Activated effector memory CD4-positive, alpha-beta T cell treated with anti-CD3 and anti-CD28 coated beads, Interleukin-2, amount 50 U/mL, for 16 hours (primary cell): ENCODE measurements around the gene SALL2.

ENCODE experiments used
- DNase-seq: peaks from one replicate; pipeline ENCODE4 v3.0.0-alpha.2; 2020

SALL2 gene

DNA sequence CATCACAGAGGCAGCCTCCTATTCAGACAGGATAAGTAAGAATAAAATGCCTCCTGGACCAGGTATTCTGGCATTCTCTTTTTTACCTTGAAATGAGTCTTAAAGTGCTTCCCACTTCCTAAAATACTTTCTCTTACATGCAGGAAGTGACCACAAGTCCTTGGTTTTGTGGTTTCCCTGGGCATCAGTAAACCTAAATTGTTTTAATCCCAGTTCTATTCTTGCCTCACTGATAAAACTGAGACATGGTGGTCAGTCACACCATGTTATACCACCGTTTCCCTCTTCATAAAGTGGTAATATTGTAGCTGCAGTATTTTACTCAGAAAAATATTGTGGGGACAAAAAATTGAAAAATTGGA is 1.2 kb upstream of the SALL2 start:
- no peak for DNase-seq

DNA sequence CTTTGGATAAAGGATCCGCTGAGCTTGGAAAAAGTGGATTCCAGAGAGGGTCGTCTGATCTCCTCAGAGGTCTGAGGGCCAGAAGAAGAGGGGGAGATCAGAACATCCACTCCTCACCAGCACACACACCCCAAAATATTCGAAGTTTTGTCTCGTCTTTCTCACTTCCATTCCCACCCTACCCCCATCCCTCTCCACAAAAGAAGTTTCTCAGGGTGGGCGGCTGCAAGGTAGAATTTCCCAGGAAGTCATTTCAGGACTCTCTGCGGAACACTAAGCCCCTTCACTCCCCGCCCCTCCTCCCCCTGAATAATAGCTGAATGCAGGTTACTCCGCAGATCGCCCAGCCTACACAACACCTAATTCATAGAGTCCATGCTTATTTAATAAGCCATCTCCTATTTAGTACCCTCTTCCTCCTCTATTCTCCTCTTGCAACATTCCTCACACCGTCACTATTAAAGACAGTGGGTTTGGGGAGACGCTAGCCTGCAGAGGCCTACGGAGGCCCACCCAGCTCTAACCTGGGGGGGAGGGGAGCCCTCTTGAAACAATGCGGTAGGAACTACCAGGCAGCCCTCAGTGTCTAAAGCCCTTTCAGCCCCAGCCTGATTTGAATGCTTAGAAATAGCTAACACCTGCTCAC is 649 bp upstream of the SALL2 start:
- no peak for DNase-seq

DNA sequence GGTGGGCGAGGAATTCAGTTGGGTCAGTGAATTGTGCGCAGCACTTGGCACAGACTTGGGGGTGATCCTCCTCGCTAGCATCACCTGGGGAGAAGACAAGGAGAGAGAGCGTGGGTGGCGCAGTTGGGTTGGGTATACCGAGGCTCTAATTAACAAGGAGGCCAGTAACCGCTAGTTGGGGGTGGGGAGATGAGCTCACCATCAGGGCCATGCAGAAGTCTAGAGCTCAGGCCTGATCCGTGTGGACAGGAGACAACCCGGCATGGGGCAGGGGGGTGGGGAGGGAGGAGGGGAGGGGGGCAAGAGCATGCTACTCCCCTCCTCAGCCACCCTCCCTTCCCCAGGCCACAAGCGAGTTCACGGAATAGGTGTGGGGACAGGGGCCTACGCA is 580 bp downstream of the SALL2 start:
- no peak for DNase-seq

DNA sequence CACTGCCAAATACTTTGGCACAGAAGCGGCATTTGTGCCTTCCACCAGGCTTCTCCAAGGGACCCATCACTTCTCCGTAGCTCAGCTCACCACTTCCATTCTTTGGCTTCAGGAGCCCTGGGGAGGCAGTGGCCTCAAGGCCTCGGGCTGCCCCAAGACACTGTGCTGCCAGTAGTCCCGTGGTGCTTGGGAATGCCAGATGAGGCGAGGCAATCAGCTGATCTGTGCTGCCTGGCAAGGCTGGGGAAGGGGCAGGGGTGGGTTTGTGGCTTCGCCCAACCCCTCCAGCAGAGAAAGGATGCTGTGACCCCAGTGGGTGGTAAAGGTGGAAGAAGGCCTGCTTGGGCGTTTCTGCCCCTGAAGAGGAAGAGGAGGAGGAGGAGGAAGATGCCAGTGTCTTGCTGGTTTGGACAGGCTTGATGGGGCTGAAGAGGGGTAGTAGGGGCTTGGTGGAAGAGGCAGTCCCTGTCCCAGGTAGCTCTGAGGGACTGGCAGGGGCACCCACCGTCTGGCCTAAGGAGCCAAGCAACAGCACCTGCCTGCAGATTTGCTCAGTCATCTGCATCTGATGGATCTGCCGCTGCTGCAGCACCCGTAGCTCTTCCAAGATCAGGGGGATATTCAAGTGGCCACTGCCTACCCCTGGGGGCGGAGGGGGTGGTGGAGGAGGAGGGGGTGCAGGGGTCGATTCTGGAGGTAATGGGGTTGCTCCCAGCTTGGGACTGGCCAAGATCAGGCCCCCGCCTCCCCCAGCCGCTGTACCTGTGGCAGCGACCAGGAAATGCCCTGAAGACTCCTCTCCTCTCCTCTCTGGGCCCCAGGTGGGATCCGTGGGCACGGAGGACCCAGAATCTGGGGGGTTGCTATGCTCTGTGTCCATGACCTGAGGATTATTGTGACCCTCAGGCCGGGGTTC is 1.3 kb downstream of the SALL2 start:
- DNase-seq, result no peak

DNA sequence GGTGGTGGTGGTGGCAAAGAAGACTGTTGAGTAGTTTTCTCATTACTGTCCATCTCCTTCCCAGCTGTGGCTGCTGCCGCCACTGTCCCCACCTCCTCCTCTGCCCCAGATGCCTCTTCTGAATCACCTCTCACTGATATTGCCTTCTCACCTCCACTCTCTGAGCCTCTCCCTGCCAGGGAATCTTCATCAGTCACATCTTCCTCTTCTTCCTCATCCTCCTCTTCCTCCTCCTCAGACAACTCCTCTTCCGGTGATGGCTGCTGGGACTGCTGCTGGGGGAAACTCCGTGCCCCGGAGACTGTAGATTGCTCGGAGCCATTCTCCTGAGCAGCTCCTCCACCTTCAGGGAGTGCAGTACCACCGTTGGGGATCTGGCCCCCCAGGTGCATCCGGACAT is 2.9 kb downstream of the SALL2 start:
- no peak for DNase-seq

DNA sequence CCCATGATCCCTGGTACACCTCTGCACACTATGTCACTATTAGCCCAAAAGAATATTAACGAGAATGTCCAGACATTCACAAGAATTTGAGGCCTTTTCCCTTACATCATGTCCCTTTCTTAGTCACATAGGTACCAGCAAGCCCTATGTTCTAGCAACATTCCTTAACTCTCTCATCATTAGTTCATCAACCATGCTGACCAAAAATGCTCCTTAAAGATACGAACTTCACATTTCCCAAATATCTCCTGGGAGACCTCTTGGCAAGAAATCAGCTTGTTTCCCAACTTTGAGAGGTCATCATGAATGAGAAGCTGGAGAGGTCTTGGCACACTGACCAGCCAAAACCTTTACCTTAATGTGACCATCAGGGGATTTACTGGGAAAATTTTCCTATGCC is 4.6 kb downstream of the SALL2 start:
- no peak for DNase-seq

DNA sequence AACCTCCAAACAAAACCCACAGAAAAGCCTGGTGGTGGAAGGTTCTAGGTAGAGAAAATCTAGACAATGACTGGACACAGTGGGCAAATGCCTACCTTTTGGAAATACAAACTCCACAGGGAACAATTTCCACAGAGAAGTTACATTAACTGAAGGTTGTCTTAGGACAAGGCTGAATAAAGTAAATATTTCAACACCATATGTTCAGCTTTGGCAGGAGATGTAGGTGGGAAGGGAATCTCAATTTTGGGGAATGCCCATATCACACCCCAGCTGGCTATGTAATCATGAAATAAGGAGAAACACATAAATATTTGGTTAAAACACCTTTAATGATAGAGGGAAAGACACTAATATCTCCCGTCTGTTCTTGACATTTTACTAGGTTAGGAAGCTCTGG is 5.4 kb downstream of the SALL2 start:
- DNase-seq, result no peak

DNA sequence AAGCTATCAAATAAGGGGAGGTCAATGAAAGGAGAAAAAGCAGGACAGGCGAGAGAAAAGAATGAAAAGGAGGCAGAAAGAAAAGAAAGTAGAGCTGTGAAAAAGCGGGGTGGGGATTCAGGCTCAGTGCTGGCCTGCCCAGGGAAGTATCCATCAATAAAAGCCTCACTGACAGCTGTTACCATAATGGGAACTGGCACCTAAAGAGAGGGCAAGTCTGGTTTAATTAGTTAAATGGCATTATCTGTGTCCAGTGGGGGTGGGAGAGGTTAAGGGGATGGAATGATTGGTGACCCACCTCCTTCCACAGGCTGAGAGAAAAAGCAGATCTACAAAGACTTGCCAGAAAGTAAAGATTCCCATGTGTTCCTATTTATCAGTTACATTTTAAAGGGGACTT is 7.4 kb downstream of the SALL2 start:
- DNase-seq, result no peak

DNA sequence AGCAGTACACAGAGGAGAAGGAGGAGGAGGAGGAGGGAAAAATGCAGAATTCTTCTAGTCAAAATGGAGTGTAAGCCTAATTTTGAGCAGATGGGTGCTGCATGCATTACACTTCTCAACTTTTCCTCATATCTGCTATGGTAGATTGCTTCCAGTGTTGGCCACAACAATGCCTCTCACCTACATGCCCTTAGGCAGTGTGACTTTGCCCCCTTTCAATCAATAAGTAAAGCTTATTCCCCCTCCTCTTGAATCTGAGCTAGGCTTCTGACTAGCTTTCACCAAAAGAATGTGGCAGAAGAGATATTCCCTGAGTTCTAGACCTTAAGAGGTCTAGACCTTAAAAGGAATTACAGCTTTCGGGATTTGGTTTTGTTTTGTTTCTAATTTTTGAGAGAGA is 11.8 kb downstream of the SALL2 start:
- DNase-seq, result no peak

DNA sequence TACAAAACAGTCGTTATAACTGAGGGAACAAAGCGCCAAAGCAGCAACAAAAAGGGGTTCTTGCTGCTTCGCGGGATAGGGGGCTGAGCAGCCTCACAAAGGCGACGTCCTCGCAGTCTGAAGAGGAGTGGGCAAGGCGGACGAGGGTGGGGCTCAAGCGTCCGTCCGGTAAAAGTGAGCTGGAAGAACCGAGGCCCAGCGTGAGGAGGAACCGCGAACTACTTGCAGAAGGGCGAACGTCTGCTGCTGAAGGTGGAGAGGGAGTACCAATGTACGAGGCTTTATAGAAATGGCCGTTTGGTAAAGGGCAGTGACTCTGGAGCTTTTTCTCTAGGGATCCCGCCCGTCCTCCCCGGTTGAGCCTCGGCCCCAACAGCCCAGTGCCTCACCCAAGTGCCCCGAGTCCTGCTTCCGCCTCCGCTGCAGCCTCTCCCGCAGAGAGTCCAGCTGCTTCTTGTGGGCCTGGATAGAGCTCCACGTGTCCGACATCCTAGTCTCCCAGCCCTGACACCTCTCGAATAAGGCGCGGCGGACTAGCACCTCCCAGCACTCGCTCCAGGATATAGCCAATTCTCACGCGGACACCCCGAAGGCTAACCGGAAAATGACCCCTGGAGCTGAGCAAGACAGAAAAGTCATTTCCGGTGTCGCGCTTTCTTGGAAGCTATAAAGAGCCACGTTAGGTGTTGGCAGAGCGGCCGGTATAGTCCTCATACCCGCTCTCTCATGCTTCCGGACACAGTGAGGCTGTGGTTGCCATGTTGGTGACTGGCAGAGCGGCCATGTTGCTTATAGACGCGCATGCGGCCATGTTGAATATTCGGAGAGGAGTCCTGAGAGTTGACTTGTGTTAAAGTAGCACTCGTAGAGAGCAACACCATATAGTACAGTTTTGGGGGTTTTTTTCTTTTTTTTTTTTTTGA is 15.2 kb downstream of the SALL2 start, which contains the start of gene METTL3:
METTL3 (minus strand) TSS at position 606 of the 923 bp plus-strand sequence; CDS start at position 489, 117 bp downstream.
- peak; percentile 97 for DNase-seq

DNA sequence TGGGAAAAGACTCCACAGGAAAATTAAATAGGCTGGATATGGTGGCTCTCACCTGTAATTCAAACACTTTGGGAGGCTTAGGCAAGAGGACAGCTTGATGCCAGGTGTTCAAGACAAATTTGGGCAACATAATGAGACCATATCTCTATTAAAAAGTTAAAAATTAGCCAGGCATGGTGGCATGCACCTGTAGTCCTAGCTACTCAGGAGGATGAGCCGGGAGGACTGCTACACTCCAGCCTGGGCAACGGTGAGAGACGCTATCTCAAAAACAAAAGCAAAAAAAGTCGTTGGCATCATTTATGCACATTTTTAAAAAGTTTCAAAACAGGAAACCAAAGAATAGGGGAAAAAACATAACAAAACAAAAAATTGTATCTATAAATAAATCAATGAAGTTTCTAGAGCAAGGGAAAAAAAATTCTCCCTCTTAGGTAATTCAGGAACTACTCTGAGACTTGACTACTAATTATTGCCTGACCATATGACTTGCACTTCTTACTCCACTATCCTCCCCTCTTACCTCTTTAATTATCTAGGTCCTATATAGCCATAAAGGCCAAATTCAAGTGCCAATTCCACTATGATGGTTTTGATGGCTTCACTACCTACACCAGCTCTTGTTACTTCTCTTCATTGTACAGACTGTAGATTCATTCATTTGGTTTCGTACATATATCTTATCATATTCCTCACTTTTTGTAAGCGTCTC is 16.6 kb downstream of the SALL2 start:
- DNase-seq, result no peak

DNA sequence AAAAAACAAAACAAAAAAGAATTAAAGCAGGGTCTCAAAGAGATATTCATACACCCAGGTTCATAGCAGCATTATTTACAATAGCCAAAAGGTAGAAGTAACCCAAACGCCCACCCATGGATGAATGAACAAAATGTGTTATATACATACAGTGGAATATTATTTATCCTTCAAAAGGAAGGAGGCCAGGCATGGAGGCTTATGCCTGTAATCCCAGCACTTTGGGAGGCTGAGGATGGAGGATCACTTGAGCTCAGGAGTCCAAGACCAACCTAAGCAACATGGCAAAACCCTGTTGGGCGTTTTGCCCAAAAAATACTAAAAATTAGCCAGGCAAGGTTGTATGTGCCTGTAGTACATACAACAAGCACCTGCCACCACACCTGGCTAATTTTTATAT is 19.6 kb downstream of the SALL2 start:
- no peak for DNase-seq

DNA sequence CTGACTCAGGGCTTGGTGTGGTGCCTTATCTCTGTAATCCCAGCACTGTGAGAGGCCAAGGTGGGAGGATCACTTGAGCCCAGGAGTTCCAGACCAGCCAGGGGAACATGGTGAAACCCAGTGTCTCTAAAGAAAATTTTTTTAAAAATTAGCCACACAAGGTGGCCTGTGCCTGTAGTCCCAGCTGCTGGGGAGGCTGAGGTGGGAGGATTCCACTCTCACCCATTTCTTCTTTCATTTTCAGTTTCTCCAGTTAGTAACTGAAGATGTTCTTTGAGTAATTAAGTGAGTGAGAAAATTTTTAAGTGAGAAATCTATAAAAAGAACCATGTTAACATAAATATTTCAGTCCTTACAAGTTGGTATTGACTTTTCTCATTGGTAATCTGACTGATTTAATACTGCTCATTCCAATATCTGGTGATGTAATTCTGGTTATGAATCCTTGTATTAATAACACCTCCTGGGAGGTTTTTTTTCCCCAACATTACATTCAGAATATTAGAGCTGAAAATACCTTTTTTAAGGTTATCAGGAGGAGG is 21.1 kb downstream of the SALL2 start:
- no peak for DNase-seq

DNA sequence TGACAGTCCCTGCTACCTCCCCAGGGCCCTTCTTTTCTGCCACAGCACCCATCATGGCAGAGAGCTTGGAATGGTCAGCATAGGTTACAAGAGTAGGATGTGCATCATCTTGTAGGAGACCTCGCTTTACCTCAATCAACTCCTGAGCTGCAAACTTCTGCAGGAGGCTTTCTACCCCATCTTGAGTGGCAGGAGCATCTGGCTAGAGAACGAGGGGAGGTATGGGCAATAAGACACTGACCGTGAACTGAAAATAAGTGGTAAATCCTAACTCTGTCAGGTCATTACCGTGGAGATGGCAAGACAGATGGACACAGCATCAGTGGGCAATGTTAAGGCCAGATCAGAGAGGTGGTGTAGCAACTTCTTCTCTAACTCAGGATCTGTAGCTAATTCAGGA is 22.8 kb downstream of the SALL2 start:
- DNase-seq, result no peak

DNA sequence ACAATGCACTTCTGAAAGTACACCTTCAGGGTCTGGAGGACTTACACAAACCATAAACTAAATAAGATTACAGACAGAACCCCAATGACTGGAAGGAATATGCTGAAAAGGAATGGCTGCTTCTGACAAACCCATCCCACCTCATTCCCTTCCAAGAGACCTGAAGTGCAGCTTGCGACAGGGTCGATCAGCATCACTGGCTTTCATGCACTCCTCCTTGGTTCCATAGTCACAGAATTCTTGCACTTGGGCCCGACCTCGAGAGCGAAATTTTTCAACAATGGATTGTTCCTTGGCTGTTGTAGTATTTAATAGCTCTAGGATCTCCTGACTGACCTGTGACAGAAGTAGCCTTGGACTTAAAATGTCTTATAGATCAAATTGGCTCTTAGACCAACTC is 24.6 kb downstream of the SALL2 start:
- DNase-seq, result no peak

DNA sequence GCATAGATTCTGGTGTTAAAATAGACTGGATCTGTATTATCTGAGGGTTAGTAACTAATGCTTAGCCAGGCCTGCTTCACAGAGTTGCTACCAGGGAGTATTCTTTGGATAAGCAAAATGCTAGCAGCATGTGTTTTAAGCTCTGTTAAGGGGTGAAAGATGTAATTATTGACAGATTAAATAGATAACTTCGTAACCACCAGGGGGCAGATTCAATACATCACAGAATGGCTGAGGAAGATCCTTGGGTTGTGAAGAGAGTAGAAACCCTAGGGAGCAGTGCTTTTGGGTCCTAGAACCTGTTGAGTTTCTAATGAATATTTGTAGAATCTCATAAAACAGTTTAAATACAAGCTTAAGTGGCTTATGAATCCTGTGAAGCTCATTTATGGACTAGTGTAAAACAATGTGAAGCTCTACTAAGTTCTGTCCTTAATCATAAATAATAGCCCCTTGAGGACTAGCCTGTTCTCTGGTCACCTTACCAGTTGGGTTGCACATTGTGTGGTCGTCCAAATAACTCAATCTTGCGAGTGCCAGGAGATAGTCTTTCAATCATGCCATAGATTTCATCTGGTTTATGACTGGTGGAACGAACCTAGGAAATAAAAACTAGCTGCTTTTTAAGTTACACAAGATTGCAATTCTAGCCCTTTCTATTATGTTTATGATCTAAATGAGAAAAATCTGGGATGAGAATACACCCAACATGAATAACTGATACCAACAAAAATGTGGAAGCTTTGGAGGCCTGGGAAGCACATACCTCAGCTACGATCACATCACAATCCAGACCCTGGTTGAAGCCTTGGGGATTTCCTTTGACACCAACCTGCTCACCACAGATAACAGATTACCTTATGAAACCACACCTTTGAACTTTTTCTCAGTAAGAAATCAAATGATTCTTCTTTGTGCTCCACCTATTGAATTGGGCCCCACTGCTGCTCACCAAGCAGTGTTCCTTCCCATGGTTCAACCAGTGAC is 27.3 kb downstream of the SALL2 start:
- no peak for DNase-seq

DNA sequence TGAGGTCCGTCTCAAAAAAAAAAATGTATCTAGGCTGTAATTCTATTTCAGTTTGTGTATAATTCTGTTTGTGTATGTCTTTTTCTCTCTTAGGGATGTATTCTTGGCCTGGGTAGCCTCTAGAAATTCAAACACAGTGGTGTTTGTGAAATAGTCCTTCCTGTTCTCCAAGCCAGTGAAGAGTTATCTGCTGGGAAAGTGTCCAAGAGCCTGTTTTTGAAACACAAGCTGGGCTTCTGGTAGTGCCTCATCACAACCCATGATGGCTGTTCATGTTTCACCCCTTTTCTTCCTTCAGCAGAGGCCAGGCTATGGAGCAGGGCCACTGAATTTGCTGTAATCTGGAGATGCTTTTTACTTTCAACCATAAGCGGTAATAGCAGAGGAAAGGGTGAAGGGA is 29.7 kb downstream of the SALL2 start:
- no peak for DNase-seq

DNA sequence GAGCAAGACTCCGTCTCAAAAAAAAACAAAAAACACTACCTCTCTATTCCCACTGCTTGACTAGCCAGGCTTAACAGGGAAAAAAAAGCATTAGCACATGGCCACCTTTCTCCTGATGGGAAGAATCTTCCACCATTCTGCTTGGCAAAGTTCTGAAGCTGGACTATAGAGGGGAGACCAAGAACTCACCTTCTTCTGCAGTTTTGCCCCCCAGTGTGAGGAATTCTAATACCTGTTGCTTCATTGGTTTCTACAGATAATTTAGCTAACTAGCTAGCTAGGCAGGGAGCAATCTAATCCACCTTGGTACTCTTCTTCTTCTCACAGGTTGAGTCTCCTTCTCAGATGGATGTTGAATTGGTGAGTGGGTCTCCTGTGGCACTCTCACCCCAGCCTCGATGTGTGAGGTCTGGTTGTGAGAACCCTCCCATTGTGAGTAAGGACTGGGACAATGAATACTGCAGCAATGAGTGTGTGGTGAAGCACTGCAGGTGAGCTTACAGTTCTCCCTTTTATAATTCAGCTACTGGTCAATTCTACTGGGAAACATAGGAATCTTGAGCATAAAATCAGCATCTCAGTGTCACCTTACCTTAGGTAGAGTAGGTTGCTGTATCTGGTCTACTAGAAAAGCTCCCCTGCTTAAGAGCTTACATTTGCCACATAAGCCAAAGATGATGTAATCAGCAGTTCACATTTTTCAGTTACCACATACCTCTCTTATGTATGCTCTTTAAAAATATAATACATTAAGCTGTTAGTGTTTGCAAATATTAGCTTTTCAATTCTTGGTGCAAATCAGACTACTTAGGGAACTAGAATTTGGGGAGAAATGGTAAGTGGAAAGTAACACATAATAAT is 31.0 kb downstream of the SALL2 start:
- no peak for DNase-seq

DNA sequence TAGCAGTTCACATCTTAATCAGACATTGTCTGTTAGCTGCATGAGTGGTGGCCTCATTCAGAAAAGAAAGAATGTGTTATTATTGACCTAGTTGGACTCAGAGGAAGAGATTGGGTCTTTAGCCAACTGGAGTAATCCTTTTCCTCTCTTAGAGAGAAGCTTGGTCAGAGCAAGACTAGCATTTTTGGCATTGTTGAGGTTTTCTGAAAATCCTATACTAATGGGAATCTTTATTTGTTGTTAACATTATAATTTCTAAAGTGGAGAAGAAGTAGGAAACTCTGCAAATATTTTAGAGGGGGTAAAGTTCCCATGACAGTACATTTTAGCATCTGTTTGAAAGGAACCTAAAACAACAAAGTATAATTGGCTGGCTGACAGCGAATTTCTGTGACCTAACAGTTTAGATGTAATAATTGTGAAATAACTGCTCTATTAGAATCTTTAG is 39.5 kb downstream of the SALL2 start:
- no peak for DNase-seq
